Stimulated activated CD4-positive, alpha-beta T cell treated with anti-CD3 and anti-CD28 coated beads, TNF-alpha, amount 100 ng/mL, for 48 hours (primary cell): ENCODE measurements around the gene TFDP2.

Source experiments
- DNase-seq, 3 donors: peaks; one replicate each; pipeline ENCODE4 v3.0.0-alpha.2; 2020; ENCODE audit warnings: low read depth in 3 of 3

TFDP2 gene

DNA sequence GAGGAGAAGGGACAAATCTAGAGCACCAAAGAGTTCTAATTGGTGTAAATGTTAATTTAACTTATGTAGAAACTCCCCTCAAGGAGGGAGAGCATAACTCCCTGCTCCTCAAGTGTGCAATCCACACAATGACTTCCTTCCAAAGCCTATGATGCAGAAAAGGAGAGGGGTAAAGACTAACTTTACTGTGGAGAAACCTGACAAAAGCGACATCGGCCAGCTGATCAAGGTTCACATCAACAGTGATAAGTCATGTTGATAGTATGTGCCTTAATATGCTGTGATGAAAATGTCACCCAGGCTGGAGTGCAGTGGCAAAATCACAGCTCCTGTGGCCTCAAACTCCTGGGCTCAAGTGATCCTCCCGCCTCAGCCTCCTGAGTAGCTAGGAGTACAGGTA is 76.5 kb downstream of the TFDP2 start:
- DNase-seq, result no peak

DNA sequence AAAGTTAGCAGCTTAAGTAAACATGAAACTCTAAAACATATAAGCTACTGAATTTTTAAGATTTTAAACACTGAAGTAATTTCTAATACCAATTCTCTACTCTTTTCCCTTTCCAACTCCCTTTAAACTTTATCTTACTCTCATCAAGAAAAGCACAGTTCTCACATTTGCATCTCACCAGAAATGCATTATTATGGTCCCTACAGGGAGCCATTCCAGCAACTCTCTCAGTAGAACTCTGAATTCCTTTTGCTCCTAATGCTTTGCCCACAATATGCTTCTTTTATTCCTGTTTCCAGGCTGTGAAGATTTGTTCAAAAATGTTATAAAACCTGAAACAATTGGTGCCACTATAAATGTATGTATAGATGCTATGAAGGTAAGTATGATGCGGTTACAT is 83.4 kb downstream of the TFDP2 start:
- DNase-seq, result no peak

DNA sequence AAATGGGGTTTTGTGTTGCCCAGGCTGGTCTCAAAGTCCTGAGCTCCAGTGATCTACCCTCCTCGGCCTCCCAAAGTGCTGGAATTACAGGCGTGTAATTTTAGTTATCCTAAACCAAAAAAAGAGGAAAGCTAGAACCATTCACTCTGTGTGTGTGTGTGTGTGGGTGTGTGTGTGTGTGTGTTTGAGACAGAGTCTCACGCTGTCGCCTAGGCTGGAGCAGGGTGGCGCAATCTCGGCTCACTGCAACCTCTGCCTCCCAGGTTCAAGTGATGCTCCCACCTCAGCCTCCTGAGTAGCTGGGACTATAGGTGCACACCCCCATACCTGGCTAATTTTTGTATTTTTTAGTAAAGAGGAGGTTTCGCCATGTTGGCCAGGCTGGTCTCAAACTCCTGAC is 84.0 kb downstream of the TFDP2 start:
- DNase-seq, result no peak

DNA sequence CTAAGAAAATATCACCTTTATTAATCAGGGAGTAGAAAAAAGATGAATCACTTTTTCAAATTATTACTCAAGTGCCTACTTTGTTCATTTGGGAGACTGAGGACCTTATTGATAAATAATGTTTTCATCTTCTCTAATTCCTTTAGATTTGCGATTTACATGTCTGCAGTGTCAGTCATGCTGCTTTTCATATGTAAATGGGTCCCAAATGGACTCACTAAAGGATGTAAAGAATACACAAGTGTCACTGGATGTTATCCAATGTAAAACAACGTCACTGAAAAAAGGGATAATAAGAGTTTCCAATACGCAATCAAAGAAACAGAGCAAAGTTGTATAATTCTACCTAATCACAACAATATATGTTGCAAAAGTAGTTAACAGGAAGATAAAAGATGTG is 84.9 kb downstream of the TFDP2 start:
- DNase-seq, result no peak

DNA sequence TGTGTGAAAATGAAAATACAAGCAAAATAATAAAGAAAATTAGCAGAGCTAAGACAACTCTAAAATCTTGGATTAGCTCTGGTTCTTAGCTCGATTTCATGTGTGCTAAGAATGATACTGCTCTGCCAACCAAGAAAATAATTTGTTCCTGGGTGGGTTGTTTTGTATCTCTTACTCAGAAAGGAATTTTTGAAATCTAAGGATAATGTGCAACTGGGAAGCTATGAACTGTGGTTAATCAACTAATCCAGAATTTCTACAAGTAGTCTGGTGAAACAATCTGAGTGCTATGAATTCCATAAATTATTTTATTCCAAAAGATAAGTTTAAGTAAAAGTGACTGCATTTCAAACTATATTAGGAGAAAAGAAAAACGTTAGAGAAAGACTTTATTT is 92.0 kb downstream of the TFDP2 start:
- no peak for DNase-seq

DNA sequence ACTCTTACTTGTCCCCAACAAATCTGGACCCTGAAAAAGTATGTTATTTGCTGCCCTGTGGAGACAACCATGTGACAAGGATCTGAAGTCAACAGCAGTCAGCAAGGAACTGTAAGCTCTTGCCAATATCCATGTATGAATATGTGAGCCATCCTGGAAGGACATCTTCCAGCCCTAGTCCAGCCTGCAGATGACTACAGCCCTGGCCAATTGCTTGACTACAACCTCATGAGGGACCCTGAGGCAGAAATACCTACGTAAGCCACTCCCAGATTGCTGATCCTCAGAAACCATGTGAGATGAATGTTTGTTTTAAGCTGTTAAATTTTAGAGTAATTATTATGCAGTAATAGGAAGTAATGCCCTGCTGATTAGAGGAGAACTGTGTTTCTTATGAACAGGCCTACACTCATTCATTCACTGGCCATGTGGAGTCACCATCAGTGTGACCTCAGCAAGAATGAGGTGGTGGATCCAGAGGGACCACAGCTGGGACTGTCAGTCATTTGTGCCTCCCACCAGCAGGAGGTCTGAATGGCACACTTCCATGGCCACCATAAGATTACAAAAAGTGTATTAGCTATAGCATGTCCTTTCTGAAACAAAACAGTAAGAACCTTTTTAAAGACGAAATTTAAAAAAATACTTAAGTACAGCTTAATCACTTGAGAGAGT is 92.6 kb downstream of the TFDP2 start:
- no peak for DNase-seq

DNA sequence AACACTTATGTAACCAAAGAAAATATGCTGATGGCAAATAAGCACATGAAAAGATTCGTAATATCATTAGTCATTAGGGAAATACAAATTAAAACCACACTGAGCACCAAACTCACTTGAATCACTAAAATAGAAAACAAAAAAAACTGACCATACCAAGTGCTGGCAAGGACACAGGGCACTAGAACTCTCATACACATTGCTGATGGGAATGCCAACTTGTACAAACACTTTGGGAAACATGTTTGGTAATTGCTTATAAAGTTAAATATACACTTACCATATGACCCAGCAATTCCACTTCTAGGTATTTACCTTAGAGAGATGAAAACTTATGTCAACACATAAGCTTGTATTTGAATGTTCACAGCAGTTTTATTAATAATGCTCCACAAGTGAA is 95.5 kb downstream of the TFDP2 start:
- DNase-seq, result no peak

DNA sequence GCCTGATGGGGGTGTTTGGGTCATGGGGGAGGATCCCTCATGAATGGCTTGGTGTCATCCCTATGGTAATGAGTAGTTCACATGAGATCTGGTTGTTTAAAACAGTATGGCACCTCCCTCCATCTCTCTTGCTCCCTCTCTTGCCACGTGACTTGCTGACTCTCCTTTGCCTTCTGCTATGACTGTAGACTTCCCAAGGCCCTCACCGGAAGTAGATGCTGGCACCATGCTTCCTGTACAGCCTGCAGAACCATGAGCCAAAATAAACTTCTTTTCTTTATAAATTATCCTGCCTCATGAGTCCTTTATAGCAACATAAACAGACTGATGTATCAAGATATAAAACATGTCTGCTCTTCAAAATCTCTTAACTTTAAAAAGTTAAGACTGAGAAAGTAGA is 96.1 kb downstream of the TFDP2 start:
- no peak for DNase-seq

DNA sequence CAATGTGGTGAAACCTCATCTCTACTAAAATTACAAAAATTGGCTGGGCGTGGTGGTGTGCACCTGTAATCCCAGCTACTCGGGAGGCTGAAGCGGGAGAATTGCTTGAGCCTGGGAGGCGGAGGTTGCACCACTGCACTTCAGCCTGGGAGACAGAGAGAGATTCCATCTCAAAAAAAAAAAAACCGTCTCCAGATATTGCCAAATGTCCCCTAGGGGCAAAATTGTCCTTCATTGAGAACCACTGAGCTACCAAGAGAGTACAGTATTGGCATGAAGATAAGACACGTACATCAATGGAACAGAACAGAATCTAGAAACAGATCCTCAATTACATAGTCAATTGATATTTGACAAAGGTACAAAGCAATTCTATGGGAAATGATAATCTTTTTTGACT is 98.0 kb downstream of the TFDP2 start:
- DNase-seq, result no peak

DNA sequence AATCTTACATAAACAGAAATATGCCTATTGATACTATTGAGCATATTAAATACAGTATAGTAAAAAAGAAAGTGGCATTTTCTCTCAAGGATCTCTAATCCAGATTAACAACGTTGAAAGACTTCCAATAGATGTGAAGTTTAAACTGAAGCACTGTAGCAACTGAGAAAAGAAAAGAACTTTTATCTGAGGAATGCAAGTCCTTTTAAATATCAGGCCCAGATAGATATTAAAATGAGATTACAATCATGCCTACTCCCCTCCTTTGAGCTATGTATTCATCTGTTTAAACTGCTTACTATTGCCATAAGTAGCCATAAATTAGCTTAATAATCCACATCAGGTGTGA is 102.3 kb downstream of the TFDP2 start:
- DNase-seq, result no peak

DNA sequence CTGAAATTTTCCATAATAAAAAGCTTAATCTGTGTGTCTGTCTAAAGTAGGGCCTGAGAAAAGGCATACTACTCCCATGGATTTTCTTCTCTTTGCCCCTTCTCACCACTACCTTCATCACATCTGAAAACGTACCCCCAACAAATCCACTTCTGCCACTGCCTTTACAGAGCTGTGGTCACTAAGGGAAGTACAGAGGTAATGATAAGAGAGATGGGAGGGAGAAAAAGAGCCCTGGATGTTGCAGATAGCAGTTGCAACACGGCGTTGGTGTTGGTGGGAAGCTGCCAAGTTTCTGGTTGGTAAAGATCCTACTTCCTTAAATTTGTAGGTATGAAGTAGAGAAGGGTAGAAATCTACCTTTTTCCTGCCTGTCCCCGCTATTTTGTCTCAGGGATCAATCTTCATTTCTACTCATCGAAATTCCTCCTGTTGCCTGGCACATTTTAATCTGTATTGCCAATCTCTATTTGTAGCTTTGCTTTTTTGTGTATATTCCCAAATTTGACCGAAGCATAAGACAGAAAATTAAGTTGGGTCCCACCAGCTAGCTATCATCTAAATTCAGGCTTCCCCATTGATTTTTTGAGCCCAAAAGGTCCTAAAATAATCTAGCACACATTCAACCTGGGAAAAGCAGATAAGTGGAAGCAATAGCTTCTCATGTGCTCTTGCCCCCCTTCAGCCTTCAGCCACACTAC is 102.9 kb downstream of the TFDP2 start:
- no peak for DNase-seq

DNA sequence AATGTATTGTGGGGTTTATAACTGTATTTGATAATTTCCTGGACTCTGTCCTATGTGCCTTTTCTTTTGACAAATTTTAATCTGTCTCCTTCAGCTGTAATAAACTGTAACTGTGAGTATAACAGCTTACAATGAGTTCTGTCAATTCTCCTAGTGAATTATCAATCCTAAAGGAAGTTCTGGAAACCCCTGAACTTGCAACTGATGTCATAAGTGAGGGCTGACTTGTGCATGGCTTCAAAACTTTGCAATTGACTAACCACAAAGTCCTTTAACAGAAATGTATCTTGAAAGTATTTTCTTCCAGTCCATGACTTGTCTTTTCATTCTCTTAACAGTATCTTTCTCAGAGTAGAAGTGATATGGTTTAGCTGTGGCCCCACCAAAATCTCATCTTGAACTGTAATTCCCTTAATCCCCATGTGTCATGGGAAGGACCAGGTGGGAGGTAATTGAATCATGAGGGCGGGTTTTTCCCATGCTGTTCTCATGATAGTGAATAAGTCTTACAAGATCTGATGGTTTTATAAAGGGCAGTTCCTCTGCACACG is 108.3 kb downstream of the TFDP2 start:
- no peak for DNase-seq

DNA sequence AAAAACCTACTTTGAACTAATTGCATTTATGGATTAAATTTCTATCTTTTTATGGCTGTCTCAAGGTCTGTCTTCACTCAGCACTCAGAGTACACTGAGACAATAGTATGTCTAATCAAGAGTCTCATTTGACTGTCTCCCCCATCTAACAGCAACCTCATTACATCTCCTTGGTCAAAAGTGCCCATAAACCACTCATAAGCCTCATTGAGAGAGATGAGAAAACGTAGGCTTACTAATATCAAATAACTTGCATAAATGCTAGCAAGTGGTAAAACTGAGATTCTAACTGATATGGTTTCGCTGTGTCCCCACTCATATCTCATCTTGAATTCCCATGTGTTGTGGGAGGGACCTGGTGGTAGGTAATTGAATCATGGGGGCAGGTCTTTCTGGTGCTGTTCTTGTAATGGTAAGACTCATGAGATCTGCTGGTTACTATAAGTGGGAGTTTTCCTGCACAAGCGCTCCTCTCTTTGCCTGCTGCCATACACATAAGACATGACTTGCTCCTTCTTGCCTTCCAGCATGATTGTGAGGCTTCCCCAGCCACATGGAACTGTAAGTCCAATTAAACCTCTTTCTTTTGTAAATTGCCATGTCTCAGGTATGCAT is 113.9 kb downstream of the TFDP2 start:
- DNase-seq, result no peak

DNA sequence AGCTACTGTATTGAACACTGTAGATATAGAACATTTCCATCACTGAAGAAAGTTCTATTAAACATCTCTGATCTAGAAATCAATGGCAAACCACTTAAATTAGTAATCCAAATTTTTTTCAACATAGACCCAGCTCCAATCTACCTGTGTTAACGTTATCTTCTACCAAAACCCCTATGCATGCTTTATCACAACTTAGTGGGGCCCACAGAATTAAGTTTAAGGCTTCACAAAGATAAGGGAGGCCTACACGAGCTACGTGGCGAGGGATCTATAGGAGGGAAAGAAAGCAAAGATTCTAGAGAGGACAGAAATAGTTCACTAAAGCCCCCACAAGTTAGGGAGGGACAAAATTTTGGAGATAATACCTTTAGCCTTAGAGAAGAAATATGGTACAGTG is 116.1 kb downstream of the TFDP2 start:
- no peak for DNase-seq

DNA sequence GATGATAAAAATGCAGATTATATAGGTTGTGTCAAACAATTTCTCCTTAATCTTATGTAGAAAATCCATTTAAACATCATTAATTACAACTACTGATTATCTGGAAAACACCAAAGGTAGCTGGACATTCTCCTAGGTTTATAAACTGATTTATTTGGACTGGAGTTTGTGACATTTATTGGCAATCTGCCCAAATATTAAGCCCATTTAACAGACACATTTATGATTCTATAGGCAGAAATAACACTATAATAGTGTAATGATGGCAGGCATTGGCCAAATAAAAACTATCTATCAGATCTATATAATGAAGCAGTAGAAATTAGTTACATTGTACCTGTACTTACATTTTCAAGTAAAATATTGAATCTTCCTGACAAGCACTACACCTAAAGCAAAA is 117.8 kb downstream of the TFDP2 start:
- DNase-seq, result no peak

DNA sequence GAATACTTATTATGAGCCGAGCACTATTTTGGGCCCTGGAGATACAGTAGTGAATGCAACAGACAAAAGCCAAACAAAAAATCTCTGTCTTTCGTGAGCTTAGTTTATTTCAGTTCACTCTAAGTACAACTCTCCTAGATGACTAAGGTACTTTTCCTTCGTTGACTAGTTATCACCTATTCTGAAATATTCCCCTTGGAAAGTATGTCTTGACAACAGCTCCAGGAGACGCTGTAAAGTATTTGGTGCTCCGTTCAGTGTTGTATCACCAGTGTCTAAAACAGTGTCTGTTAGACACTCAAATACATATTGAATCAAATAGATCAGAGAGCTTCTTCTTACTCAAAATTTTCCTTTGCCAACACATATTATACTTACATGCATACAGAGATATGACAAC is 119.6 kb downstream of the TFDP2 start:
- no peak for DNase-seq

DNA sequence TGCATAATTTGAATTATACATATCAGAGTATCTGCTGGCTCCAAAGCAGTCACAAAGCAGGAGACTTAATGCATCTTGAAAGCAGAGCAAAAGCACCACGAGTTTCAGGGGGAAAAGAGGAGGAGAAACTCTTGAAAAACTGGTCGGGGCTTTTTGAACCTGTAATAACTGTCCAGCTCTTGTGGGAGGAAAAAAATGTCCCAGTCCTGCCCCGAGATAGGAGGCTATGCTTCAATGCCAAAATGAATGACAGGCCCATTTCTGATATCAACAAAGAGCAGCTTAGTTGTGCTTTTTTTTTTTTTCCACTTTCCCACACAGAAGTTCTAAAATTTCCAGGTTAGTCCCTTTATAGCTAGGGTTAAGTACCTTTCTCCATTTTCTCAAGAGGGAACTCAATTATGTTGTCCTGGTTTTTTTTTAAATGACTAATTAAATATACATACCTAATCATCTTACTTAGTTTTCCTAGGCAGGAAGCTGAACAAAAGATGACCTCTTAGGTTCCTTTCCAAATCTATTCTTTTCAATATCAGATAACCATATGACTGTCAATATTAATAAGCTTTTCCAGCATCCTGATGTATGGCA is 120.2 kb downstream of the TFDP2 start:
- DNase-seq, result no peak

DNA sequence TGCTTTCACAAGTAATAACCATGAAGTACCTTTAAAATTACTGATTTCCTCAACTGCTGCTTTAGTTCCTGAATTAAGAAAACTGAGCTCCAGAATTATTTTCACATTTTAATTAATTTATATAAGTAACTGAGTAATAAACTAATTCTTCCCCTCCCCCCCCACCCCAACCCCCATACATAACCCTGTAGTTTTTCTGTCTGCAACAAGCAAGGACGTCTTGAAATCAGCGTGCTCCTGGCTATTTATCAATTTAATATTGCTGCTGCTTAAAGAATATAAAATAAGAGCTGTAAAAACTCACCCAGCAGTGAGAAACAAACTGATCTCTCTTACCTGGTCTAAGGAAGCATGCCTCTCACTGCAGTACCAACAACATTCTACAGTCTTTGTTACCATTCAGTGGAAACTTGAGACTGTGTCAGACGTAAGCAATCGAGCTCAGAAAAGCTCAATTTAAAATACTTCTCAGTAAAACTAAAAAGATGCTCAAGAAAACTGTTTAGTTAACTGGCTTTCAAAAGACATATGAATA is 121.0 kb downstream of the TFDP2 start:
- DNase-seq, result peak in 1 of 3 donors; percentile 35

DNA sequence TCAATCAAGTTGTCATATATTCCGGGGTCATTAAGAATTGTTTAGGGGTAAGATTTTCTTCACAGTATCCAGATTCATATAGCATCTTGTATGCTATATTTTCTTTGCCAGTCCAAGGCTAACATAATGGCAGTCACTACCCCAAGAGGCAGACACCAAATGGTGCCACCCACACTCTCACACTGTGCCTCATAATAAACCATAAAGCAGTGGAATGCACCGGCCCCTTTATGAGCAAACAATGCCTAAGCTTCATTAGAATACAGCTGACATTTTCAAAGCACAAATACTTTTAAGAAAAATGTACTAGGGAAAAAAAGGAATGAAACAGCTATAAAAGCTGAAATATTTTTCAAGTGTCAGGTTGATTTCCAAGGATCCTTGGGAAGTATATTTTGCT is 121.6 kb downstream of the TFDP2 start:
- DNase-seq, result no peak

DNA sequence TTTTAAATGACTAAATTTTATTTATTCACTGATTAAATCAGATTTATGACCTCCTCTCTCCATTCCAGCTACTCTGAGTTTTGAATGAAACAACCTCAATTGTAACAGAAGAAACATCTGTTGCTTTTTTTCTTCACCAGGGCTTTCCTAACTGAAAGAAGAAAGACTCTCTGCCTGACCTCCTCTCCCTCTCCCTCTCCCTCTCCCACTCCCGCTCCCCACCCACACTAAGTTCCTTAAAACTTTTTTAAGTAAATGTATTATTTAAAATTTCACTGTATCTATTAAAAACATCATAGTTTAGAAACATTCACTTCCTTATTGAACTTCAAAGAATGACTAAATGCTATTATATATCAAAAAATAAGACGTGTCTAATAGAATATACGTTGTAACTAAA is 122.0 kb downstream of the TFDP2 start:
- no peak for DNase-seq

DNA sequence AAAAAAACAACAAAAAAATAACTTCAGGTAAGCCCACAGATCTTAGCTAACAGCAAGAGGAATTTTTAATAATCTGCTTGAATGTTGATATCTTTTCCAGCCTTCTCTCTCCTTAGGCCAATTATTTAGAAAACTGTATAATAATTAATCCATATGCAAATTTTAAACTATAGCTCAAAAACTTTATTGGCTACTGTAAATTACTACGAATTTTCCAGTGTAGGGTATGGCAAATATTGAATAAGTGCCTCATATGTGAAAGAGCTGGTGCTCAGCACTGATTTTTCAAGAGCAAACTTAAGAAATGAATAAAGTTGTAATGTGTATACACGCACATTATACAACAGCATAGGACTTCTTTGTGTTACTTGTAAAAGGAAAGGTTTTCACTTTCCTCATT is 123.0 kb downstream of the TFDP2 start:
- no peak for DNase-seq

DNA sequence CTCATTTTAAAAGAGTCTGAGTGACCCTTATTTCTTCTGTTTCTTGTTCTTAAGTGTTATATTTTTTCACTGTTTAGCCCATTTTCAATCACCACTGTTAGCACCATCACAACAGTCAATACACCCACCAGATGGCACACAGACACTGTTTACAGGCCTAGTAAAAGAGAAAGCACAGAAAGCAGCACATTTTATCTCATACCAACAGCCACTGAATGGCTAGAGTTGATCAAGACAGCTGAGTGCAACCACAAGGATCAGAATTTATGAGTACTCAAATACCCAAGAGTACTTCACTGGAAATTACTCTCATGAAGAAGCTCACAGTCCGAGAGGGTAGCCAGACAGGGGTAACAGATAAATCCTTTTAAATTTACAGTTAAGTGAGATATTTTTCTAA is 127.0 kb downstream of the TFDP2 start:
- no peak for DNase-seq

DNA sequence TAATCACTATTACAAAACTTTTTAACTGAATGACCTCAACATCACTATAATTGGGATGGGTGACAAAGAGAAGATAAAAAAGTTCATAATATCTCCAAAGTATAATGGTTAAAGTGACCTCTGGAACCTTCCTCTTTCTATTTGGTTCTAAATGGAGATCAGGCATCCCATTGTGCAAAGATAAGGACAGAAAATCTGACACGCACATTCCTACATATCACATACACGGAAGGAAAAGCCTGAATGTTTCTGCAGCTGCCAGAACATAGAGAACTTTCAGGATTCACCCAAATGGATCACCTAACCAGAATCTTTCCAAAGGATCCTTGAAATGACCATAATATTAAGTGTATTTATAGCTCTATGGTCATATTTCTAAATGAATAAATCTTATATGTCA is 128.2 kb downstream of the TFDP2 start:
- DNase-seq, result no peak
